GM12878 (cell line): ENCODE data around the gene RAPGEF4.

Source experiments
- CTCF ChIP-seq, 3 experiments: IDR thresholded peaks in 2 of 3; conservative IDR thresholded peaks in 1 of 3; 2 replicates each; pipeline ENCODE4 v1.5.1; 2011; ENCODE audit warnings: low read depth in 3 of 3, low read length in 3 of 3, mild to moderate bottlenecking in 3 of 3, control low read depth in 2 of 3, moderate library complexity in 2 of 3, inconsistent platforms in 1 of 3, mixed read lengths in 1 of 3; ENCODE audit not compliant: control insufficient read depth in 2 of 3, insufficient read depth in 1 of 3; ENCODE audit errors: extremely low read depth in 1 of 3
- DPF2 ChIP-seq: fragments of 450-650 bp; IDR thresholded peaks from 2 replicates; pipeline ENCODE4 v1.6.1; 2017; ENCODE audit warnings: mild to moderate bottlenecking
- GABPA ChIP-seq: IDR thresholded peaks from 2 replicates; pipeline ENCODE4 v1.6.1; 2014; ENCODE audit warnings: antibody characterized with exemption, low read depth, mild to moderate bottlenecking, inconsistent platforms
- IRF3 ChIP-seq: fragments of 450-650 bp; IDR thresholded peaks from 2 replicates; pipeline ENCODE4 v1.6.1; 2014; ENCODE audit warnings: mild to moderate bottlenecking
- POLR2A ChIP-seq: IDR thresholded peaks from 2 replicates; pipeline ENCODE4 v1.6.1; 2011; ENCODE audit warnings: low read depth, mild to moderate bottlenecking, low read length
- POLR2AphosphoS5 ChIP-seq: IDR thresholded peaks from 2 replicates; pipeline ENCODE4 v1.6.1; 2011; ENCODE audit warnings: mild to moderate bottlenecking, low read length, inconsistent platforms
- RAD21 ChIP-seq: IDR thresholded peaks from 2 replicates; pipeline ENCODE4 v1.6.1; 2011; ENCODE audit warnings: mild to moderate bottlenecking, low read depth, low read length, moderate library complexity; ENCODE audit not compliant: insufficient read depth
- SIN3A ChIP-seq: IDR thresholded peaks from 2 replicates; pipeline ENCODE4 v1.6.1; 2012; ENCODE audit warnings: low read depth, low read length, improper control_type of control experiment
- TF ChIP-seq, protein P1 (sequence below): fragments of 450-650 bp; IDR thresholded peaks from 2 replicates; pipeline ENCODE4 v1.6.1; 2016; ENCODE audit warnings: mild to moderate bottlenecking

DNA sequence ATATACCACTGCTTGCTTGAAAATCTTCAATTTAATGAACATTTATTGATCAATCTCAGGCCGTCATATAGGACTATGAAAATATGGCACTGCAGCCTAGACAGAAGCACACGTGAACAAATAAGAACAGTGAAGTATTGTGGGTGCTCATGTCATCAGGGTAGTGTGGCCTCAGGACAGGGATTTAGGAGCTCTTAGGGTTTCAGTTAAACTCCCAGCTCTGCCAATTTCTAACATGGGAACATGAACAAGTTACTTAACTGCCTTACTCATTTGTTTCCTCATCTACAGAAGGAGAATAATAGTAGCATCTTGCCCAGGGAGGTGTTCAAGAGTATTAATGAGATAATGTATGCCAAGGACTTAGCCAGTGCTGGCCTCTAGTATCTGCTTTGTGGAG is 194.0 kb downstream of the RAPGEF4 start:
- TF ChIP-seq SIN3A (no peak), POLR2A (no peak), CTCF (IDR thresholded peaks at IDR 0.05 in 2 of 3, conservative IDR thresholded peaks at IDR 0.05 in 1 of 3; ENCODE audit: control insufficient read depth in 2 of 3, extremely low read depth in 1 of 3, insufficient read depth in 1 of 3, low read depth in 3 of 3, low read length in 3 of 3) (no peak), IRF3 (no peak), RAD21 (no peak), DPF2 (no peak), POLR2AphosphoS5 (no peak), GABPA (no peak)
- TF ChIP-seq, protein P1, sequence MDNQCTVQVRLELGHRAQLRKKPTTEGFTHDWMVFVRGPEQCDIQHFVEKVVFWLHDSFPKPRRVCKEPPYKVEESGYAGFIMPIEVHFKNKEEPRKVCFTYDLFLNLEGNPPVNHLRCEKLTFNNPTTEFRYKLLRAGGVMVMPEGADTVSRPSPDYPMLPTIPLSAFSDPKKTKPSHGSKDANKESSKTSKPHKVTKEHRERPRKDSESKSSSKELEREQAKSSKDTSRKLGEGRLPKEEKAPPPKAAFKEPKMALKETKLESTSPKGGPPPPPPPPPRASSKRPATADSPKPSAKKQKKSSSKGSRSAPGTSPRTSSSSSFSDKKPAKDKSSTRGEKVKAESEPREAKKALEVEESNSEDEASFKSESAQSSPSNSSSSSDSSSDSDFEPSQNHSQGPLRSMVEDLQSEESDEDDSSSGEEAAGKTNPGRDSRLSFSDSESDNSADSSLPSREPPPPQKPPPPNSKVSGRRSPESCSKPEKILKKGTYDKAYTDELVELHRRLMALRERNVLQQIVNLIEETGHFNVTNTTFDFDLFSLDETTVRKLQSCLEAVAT: no peak
